Measurements from ENCODE around the gene SMARCA2. TPM values are rescaled to one million over a fixed set of nuclear protein-coding genes. Genes with fewer than 3 reads are reported as not detected.

SMARCA2 gene
- polyA plus RNA-seq, 1 donor from 2014 or later, result 150 TPM

- Histone ChIP-seq H4K20me1 (ENCODE audit: insufficient read depth) (no peaks in the 10 kb centered on the region), H3K9ac (ENCODE audit: low read length) (peak overlapping the region; percentile 86), H3K79me2 (replicated peaks; ENCODE audit: insufficient read depth, low read length) (no peaks in the 10 kb centered on the region), H2AFZ (ENCODE audit: low read depth, low read length) (peak overlapping the region; percentile 86), H3K36me3 (ENCODE audit: insufficient read depth, low read length) (no peaks in the 10 kb centered on the region), H3K9me3 (ENCODE audit: low read length) (no peaks in the 10 kb centered on the region), H3K9me2 (ENCODE audit: insufficient read depth, low read length) (no peaks in the 10 kb centered on the region), H3K4me2 (ENCODE audit: low read length) (peak overlapping the region; percentile 81), H3K4me3 (ENCODE audit: low read length) (peak overlapping the region; percentile 66), H3K27ac (ENCODE audit: low read length) (peak overlapping the region; percentile 97), H3K27me3 (ENCODE audit: insufficient read depth, low read depth, low read length) (no peaks in the 10 kb centered on the region), H3F3A (ENCODE audit: insufficient read depth, low read length, poor library complexity, severe bottlenecking) (no peaks in the 10 kb centered on the region)
- TF ChIP-seq EZH2 (IDR thresholded peaks at IDR 0.05; ENCODE audit: borderline replicate concordance, insufficient read depth, low read length, poor library complexity, severe bottlenecking), result no peak
- no peak for TF ChIP-seq EP300 (conservative IDR thresholded peaks at IDR 0.05; ENCODE audit: poor library complexity, severe bottlenecking)
- TF ChIP-seq, protein P1, sequence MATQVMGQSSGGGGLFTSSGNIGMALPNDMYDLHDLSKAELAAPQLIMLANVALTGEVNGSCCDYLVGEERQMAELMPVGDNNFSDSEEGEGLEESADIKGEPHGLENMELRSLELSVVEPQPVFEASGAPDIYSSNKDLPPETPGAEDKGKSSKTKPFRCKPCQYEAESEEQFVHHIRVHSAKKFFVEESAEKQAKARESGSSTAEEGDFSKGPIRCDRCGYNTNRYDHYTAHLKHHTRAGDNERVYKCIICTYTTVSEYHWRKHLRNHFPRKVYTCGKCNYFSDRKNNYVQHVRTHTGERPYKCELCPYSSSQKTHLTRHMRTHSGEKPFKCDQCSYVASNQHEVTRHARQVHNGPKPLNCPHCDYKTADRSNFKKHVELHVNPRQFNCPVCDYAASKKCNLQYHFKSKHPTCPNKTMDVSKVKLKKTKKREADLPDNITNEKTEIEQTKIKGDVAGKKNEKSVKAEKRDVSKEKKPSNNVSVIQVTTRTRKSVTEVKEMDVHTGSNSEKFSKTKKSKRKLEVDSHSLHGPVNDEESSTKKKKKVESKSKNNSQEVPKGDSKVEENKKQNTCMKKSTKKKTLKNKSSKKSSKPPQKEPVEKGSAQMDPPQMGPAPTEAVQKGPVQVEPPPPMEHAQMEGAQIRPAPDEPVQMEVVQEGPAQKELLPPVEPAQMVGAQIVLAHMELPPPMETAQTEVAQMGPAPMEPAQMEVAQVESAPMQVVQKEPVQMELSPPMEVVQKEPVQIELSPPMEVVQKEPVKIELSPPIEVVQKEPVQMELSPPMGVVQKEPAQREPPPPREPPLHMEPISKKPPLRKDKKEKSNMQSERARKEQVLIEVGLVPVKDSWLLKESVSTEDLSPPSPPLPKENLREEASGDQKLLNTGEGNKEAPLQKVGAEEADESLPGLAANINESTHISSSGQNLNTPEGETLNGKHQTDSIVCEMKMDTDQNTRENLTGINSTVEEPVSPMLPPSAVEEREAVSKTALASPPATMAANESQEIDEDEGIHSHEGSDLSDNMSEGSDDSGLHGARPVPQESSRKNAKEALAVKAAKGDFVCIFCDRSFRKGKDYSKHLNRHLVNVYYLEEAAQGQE (IDR thresholded peaks at IDR 0.05; ENCODE audit: borderline replicate concordance), result no peak
- TF ChIP-seq POLR2AphosphoS5 (IDR thresholded peaks at IDR 0.05), result no peak
- TF ChIP-seq SMC3 (conservative IDR thresholded peaks at IDR 0.05; ENCODE audit: poor library complexity), result no peak
- TF ChIP-seq MXI1 (conservative IDR thresholded peaks at IDR 0.05; ENCODE audit: poor library complexity, severe bottlenecking), result no peak
- TF ChIP-seq, protein P2, sequence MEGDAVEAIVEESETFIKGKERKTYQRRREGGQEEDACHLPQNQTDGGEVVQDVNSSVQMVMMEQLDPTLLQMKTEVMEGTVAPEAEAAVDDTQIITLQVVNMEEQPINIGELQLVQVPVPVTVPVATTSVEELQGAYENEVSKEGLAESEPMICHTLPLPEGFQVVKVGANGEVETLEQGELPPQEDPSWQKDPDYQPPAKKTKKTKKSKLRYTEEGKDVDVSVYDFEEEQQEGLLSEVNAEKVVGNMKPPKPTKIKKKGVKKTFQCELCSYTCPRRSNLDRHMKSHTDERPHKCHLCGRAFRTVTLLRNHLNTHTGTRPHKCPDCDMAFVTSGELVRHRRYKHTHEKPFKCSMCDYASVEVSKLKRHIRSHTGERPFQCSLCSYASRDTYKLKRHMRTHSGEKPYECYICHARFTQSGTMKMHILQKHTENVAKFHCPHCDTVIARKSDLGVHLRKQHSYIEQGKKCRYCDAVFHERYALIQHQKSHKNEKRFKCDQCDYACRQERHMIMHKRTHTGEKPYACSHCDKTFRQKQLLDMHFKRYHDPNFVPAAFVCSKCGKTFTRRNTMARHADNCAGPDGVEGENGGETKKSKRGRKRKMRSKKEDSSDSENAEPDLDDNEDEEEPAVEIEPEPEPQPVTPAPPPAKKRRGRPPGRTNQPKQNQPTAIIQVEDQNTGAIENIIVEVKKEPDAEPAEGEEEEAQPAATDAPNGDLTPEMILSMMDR (IDR thresholded peaks at IDR 0.05; ENCODE audit: poor library complexity, severe bottlenecking), result no peak
- no peak for TF ChIP-seq TAF1 (IDR thresholded peaks at IDR 0.05; ENCODE audit: low read depth)
- no peak for TF ChIP-seq RAD21 (conservative IDR thresholded peaks at IDR 0.05)
Measured at GRCh38 chr9:2242831-2243330, 227.7 kb downstream of the SMARCA2 start.

Small RNAs within 50 kb of the gene (small RNA-seq; reads per million reads assigned to genes)
- gene RN7SL592P, result 0 reads per million in 3 experiments
- 0.10 to 2.2 (median 0.16) reads per million in 3 experiments for gene RNU2-25P
